GM21737 (cell line): ENCODE measurements around the gene PHF12.

Experiments used
- ATAC-seq: cut with Tn5 transposase; IDR thresholded peaks from one replicate; pipeline ENCODE4 v1.9.1; 2021; ENCODE audit warnings: mild to moderate bottlenecking, moderate library complexity; ENCODE audit not compliant: unreplicated experiment

The PHF12 gene

DNA sequence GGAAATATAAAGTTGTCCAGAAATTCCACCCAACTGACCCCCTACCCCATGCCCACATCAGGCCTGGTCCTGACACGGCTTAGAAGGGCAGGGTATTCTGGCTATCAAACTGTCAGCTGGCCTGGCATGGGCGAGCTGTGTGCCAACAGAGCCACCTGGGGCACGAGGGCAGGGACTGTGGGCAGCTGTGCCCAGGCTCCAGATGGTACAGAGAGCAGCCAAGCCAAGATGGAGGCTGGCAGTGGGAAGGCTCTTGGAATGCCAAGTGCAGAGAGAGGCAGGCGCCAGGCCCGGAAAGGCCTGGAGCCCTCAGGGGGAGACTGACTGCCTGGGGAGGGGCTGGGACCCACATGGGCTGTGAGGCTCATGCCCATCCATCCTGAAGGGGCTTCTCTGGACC is 24.3 kb upstream of the PHF12 start:
- ATAC-seq, result no peak

DNA sequence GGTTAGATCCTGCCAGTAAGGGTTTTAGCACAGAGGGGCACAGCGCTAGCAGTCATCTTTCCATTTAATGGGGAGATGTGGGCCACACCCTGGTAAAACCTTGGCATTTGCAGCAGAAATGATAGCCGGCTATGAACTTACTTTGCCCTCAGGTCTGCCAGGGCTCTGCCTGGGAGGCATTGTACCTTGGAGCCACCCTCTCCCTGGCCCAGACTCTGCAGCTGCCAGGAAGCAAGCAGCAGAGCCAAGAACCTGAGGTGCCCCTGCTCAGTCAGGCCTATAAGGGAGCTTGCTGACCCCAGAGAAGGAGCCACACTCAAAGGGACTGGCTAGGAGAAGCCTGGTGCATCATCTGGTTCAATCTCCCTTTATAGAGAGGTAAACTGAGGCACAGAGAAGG is 23.7 kb upstream of the PHF12 start:
- no peak for ATAC-seq

DNA sequence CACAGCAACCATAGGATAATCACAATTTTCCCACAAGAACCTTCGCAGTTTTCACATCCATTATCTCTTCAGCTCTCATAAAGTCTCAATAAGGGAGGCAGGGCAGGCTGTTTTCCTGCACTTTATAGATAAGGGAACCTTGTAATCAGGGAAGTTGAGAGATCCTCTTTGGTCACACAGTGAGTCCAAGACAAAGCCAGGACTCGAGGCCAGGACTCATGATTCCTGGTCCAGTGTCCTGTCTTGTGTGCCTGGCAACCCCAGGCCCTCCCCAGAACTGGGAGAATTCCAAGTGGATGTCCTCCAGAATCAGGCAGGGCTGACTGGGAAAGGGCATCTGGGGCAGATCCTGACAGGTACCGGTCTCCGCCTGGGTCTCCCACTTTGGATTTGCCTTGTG is 23.1 kb upstream of the PHF12 start:
- ATAC-seq, result no peak

DNA sequence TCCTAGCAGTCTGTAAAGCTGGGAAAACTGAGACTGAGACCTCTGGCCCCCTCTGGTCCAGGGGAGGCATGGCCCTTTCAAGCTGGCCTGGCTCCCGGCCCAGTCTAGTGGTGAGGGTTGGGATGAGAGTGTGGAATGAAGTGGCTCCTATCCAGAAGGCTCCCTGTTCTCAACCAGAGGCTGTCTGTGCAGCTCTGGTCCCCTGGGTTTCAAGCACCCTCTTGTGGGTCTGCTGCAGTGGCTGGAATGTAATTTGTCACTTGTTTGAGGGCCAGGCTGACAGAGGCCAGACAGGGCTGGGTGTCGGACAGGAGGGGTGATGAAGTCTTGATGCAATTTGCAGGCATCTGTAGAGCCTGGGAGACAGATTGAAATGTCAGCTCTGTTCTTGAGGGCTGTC is 22.1 kb upstream of the PHF12 start:
- ATAC-seq, result no peak

DNA sequence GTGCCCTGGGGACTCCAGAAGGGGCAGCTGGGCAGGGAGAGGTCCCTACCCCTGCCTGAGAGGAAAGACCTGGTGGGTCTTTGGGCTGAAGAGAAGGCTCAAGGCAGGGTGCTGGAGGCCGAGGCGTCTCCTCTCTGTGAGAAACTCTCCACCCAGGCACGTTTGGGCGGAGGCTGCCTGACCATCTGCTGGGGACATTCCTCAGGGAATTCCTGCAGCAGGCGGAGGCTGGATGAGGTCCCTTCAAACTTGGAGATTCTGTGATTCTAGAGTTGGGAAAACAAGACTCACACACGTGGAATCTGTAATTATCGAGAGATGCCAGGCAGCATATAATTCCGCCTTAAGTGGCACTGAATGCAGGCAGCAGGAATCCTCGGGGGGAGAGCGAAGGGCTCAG is 21.1 kb upstream of the PHF12 start:
- no peak for ATAC-seq

- no peak for ATAC-seq
Measured at GRCh38 chr17:28970879-28971278, 19.6 kb upstream of the PHF12 start.

DNA sequence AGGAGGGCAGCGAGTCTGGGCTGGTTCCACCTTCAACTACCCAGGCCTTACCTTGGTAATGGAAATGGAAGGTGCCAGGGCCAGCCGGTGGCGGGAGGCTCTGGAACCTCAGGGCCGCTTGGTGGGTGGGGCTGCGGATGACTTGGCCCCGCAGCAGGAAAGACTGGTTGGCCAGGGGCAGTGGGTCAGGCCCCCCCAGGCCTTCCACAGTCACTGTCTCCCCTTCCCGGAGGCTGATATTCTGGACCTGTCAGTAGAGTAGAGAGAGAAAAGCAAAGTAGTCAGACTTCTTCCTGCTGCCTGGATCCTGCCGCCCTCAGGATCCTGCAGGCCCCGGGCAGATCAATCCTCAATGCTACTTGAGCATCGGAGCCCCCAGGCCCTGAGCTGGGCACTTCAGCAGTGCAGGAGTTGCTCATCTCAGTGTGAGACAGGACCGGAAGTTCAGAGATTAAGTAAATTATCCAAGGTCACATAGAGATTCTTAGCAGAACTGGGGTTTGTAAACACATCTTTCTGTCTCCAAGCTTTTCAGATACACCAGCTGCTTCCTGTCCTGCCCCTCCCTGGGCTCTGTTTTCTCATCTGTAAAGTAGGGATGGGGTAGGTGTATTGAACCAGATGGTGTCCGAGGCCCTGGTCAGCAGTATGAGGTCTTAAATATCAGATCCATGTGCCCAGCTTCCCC is 18.5 kb upstream of the PHF12 start:
- no peak for ATAC-seq

- ATAC-seq, result no peak
Measured at GRCh38 chr17:28968914-28969295, 17.6 kb upstream of the PHF12 start.

DNA sequence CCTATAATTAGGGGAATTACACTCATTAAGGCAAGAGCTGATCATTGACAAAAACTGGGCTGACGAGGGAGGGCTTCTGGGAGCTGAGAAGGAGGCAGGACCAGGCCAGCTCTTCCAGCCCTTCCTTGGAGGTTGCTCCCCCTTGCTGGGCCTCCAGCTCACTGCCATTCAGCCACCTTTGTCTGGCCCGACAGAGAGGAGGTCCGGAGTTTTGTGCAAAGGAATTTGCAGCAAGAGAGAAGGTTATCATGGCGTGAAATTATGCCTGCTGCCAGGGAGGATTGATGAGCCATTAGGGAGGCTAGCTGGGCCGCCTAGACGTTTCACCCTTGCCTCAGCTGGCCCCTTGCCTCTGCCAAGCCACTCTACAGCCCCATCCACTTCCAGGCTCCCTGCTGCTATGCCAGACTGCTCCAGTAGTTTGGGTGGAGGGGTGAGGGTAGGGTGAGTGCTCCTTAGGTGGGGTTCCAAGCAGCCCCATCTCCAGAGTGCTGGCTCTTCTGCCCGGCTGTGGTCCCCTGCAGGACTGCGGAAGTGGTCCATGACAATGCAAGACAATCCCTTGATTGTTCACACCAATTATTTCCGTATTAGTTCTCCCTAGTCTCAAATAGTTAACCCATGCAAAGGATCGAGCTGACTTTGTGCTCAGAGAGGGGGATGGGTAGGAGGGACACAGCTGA is 17.1 kb upstream of the PHF12 start:
- ATAC-seq, result no peak

DNA sequence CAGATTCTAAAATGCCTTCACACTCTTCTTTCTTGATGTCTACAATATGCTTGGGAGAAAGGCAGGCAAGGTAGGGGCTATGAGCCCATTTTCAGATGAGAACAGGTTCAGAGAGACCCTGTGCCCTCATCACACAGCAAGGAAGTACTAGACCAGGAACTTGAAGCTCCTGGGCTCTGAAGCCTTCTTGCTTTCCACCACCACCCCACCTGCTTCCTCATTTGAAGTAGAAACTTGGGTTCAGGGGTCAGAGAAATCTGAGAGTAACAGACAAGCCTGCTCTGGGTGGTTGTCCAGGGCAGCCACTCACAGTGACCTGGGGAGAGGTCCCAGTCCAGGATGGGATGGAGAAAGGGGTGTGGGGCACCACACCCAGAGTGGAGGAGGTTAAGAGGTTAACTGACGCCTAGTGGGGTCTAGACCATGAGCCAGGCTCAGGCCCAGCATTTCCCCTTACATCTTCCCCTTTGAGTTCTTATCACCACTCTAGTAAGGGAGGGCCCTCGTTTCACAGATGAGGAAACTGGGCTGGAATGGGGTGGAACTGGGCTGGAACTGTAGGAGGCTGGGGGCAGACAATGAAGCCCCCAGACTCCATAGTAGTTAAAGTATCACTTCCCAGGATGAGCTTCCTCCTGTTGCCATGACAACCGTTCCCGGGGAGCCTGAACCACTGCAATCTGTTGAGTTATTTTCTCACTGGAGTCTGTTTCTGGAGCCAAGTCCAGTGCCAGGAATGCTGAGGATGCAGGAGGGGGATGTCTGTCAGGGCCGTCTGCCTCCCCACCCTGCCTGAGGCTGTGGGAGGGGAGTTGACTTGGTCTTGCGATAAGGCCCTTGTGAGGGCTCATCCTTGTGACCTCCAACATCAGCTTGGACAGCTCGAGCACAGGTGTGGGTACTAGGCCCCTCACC is 16.2 kb upstream of the PHF12 start:
- ATAC-seq, result no peak

DNA sequence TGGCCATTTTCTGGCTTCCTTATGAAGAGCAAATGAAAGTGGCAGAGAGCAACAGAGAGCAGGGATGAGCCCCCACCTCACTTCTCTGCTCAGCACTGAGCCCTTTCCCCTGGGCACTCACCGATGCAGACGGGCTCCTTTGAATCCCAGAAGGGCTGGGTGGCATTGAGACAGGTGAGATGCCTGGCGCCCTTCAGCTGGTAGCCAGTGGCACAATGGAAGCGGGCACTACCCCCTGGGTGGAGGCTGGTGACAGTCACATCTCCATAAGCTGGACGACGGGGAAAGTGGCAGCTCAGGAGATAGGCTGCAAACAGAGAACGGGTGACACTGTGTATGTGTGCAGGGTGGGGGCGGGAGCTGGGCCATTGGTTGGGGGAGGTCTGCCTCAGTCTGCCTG is 12.5 kb upstream of the PHF12 start:
- ATAC-seq, result no peak

DNA sequence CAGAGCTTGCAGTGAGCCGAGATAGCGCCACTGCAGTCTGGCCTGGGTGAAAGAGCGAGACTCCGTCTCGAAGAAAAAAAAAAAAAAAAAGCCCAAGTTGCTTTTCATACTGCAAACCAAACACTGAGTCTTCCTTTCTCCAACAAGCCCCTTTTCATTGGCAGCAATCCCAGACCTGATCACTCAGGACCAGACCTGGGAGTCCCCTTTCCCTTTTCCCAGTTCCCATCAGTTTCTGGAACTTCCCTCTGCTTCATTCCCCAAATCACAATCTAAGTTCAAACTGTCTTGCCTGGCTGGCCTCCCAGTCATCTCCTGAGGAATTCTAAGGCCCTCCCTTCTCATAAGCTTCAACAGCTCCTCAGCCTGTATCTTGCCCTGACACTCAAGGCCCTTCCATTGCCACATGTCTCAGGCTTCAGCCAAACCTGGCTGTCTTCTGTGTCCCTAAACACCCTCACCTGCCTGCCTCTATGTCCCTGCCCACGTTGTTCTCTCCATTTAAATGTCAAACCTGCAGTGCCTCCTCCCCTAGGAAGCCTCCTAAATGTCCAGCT is 11.8 kb upstream of the PHF12 start:
- ATAC-seq, result no peak

- no peak for ATAC-seq
Measured at GRCh38 chr17:28961391-28961790, 10.1 kb upstream of the PHF12 start.

DNA sequence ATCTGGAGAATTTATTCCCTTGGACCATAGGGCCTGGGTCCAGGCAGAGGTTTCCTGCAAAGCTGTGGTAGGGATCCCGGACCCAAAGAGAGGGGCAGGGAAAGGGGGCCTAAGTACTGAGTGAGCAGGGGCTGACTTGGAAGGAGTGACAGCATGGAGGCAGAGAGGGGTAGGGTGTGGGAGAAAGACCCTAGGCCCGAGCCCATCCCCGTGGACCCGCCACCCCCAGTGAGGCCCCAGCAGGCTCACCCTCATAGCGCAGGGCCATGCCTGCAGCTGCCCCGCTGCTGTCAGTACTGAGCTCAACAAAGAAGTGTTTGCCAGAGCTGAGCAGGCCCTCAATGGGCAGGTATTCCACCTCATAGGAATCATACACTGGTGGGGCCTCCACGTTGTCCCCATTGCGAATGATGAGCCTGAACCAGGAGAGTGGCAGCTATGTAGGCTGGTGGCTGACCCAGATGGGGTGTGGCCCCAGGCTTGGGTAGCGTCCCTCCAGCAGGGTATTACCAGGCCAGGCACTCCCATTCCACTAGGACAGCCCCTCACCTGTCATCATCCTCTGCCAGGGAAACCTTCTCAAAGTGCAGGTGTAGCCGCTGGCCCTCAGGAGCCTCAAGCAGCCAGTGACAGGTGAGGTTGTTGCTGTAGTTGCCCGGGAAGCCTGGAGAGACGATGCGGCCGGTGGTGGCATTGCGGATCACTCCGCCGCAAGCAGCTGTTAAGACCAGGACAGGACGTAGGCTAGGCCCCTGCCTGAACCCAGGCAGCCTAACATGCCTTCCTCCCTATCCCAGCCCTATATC is 9.1 kb upstream of the PHF12 start:
- no peak for ATAC-seq

DNA sequence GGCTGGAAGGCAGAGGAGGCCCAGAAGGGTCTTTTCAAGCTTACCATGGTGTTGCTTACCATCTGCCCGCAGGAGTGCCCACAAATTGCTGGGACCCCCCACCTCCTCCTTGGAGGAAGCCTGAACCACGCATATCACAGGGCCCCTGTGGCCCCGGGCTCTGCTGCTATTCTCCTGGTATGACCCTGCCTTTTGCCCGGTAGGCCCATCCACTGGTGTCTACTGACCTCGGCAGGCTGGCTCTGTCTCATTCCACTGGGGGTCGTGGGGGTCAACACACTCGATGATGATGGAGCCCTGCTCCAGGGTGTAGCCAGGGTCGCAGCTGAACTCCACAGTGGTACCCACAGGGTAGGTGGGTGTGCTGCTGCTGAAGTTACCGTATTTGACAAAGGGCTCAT is 8.2 kb upstream of the PHF12 start:
- ATAC-seq, result no peak

- ATAC-seq, result no peak
Measured at GRCh38 chr17:28958820-28959455, 7.6 kb upstream of the PHF12 start.

GRCh38 chr17:28957992-28958355 is 6.7 kb upstream of the PHF12 start:
- no peak for ATAC-seq

DNA sequence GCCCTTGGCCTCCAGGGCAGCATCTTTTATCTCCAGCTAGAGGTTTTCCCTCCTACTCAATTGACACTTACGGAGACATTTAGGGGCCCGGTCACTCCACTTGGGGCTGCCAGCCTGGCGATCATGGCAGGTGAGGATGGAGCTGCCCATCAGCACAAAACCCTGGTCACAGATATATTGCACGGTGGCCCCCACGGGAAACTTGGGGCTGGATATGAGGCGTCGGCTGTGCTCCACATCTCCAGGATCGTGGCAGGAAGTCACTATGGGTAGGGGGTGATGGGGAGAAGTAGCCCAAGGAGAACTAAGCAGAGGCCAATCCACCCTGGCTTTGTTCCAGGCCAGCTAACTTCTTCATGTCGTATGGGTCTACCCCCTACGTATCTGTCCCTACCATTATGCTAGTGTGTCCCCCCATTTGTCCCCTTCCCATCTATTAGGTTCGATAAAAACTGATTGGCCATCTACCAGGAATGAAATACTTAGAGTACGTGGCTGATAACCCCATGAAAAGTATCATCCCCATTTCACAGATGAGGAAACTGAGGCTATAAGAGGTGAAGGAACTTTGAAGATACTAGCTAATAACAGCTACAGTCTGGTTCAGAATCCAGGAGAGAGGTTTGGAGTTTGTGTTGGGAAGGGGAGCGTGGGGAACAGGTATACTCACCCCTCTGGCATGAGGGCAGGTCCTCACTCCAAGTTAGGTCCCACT is 6.1 kb upstream of the PHF12 start:
- no peak for ATAC-seq

- ATAC-seq, result no peak
Measured at GRCh38 chr17:28956861-28957260, 5.5 kb upstream of the PHF12 start.

DNA sequence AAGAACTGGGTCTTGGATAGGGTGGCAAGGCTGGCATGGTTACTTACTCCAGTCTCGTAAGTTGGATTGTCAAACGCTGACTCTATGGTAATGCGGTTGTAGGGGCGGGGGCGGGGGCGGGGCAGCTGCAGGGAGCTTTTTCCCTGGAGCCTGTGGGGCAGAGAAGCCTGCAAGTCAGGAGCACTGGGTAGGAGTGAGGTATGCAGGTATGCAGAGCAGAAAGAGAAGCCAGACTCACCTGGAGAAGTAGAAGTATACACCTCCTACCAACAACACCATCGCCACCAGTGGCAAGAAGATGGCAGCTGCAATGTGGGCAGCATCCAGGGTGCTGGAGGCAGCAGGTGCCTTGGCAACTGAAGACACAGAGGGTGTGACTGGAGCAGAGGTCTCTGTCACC is 4.8 kb upstream of the PHF12 start:
- no peak for ATAC-seq
